ENCODE data around the gene PCID2.
A peak's percentile ranks its signal among the peaks of the same experiment; 100 is the strongest.

The PCID2 gene

GRCh38 chr13:113209759-113210421, 1.4 kb upstream of the PCID2 start:
- peaks cover 24% of the 10 kb centered on the region for H3K4me1 ChIP-seq (ENCODE audit: low read length)
- no peak overlapping the region; the same call in 1 of the 2 replicates for H2AFZ ChIP-seq (ENCODE audit: low read depth, low read length)

DNA sequence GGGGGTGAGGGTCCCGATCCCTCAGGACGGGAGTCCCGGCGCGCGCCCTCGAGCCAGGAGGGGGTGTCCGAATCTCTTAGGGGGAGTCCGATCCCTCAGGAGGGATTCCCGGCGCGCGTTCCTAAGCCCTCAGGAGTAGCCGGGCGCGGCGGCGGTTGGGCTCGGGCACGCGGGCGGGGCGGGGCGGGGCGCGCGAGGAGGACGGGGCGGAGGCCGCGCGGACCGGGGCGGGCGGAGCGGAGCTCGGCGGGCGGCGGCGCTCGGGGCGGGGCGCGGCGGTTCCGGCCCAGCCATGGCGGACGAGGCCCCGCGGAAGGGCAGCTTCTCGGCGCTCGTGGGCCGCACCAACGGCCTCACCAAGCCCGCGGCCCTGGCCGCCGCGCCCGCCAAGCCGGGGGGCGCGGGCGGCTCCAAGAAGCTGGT, 878 bp upstream of the PCID2 start, which contains the start of gene CUL4A:
Gene CUL4A, plus strand, starts transcription at position 278 of the 423 bp plus-strand sequence. Its CDS starts 15 bp downstream, at position 293.
- TF ChIP-seq, protein P1, sequence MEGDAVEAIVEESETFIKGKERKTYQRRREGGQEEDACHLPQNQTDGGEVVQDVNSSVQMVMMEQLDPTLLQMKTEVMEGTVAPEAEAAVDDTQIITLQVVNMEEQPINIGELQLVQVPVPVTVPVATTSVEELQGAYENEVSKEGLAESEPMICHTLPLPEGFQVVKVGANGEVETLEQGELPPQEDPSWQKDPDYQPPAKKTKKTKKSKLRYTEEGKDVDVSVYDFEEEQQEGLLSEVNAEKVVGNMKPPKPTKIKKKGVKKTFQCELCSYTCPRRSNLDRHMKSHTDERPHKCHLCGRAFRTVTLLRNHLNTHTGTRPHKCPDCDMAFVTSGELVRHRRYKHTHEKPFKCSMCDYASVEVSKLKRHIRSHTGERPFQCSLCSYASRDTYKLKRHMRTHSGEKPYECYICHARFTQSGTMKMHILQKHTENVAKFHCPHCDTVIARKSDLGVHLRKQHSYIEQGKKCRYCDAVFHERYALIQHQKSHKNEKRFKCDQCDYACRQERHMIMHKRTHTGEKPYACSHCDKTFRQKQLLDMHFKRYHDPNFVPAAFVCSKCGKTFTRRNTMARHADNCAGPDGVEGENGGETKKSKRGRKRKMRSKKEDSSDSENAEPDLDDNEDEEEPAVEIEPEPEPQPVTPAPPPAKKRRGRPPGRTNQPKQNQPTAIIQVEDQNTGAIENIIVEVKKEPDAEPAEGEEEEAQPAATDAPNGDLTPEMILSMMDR (IDR thresholded peaks at IDR 0.05; ENCODE audit: low read depth, low read length), result no peak
- TF ChIP-seq EZH2phosphoT487 (IDR thresholded peaks at IDR 0.05; ENCODE audit: low read depth), result no peak
- Histone ChIP-seq H3K4me1 (ENCODE audit: low read length) (peaks cover 24% of the 10 kb centered on the region), H3K9me3 (ENCODE audit: insufficient read depth, low read length) (no peaks in the 10 kb centered on the region), H3K4me3 (ENCODE audit: low read length) (peak within 1 kb of the TSS; percentile 84), H3K4me2 (ENCODE audit: low read length) (peak within 1 kb of the TSS; percentile 95), H3K27ac (ENCODE audit: low read length) (peak within 1 kb of the TSS; percentile 90), H3K27me3 (ENCODE audit: low read depth, low read length) (no peaks in the 10 kb centered on the region), H3K9ac (ENCODE audit: low read length) (peak within 1 kb of the TSS; percentile 96), H3K79me2 (ENCODE audit: low read length) (peaks cover 91% of the 10 kb centered on the region), H4K20me1 (ENCODE audit: insufficient read depth, low read length) (peaks cover 61% of the 10 kb centered on the region), H3K36me3 (replicated peaks; ENCODE audit: low read depth, low read length) (peaks cover 34% of the 10 kb centered on the region), H2AFZ (ENCODE audit: low read depth, low read length) (peak within 1 kb of the TSS; percentile 61; the same call in 1 of the 2 replicates)

More at GRCh38 chr13:113209759-113210421, 1.4 kb upstream of the PCID2 start:
- no peak for TF ChIP-seq EZH2phosphoT487 (IDR thresholded peaks at IDR 0.05; ENCODE audit: low read depth)
- TF ChIP-seq, protein P1 (IDR thresholded peaks at IDR 0.05; ENCODE audit: low read depth, low read length), result no peak
- Histone ChIP-seq H4K20me1 (ENCODE audit: insufficient read depth, low read length) (peaks cover 63% of the 10 kb centered on the region), H3K9ac (ENCODE audit: low read length) (peak overlapping the region; percentile 80), H3K4me3 (ENCODE audit: low read length) (peak overlapping the region; percentile 84), H3K79me2 (ENCODE audit: low read length) (peaks cover 91% of the 10 kb centered on the region), H3K36me3 (replicated peaks; ENCODE audit: low read depth, low read length) (peaks cover 32% of the 10 kb centered on the region), H3K4me2 (ENCODE audit: low read length) (peak overlapping the region; percentile 70), H3K27me3 (ENCODE audit: low read depth, low read length) (no peaks in the 10 kb centered on the region), H3K27ac (ENCODE audit: low read length) (peak overlapping the region; percentile 61), H3K9me3 (ENCODE audit: insufficient read depth, low read length) (no peaks in the 10 kb centered on the region)

DNA sequence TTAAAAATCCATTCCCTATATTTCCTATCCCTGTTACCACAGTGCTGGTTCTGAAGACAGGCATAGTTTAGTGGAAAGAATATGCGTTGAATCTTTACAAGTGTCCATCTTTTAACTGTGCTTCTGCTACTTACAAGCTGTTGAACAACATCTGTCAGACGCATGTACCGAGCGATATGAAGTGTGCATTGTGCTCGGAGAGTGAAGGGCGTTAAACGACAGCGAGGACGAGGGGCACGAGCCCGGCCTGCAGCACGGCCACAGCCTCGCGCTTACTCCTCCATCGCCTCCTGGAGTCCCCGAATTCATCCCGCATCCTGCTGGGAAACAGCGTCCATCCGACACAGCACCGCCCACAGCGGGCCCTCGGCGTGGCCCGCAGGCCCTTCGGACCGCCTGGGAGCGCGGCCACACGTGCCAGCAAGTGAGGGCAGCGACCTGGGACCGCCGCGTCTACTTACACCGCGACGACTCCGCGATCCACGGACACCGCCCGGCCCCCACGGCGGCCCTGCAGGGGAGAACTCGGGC, 514 bp downstream of the PCID2 start:
- TF ChIP-seq, protein P1 (IDR thresholded peaks at IDR 0.05; ENCODE audit: low read depth, low read length), result no peak
- TF ChIP-seq EZH2phosphoT487 (IDR thresholded peaks at IDR 0.05; ENCODE audit: low read depth), result no peak
- Histone ChIP-seq H2AFZ (ENCODE audit: low read depth, low read length) (no peak overlapping the region), H3K27me3 (ENCODE audit: low read depth, low read length) (no peaks in the 10 kb centered on the region)

GRCh38 chr13:113207460-113207859, 1.0 kb downstream of the PCID2 start:
- peaks cover 91% of the 10 kb centered on the region for H3K79me2 ChIP-seq (ENCODE audit: low read length)
- H4K20me1 ChIP-seq (ENCODE audit: insufficient read depth, low read length), result peaks cover 62% of the 10 kb centered on the region
- H2AFZ ChIP-seq (ENCODE audit: low read depth, low read length), result no peak overlapping the region
- H3K9me3 ChIP-seq (ENCODE audit: insufficient read depth, low read length), result no peaks in the 10 kb centered on the region
- H3K4me3 ChIP-seq (ENCODE audit: low read length), result peak overlapping the region; percentile 83
- no peak for TF ChIP-seq EZH2phosphoT487 (IDR thresholded peaks at IDR 0.05; ENCODE audit: low read depth)
- TF ChIP-seq, protein P1 (IDR thresholded peaks at IDR 0.05; ENCODE audit: low read depth, low read length), result no peak
- H3K27ac ChIP-seq (ENCODE audit: low read length), result no peak overlapping the region
- peak overlapping the region; percentile 95 for H3K4me2 ChIP-seq (ENCODE audit: low read length)
- no peaks in the 10 kb centered on the region for H3K27me3 ChIP-seq (ENCODE audit: low read depth, low read length)
- H3K4me1 ChIP-seq (ENCODE audit: low read length), result peaks cover 24% of the 10 kb centered on the region
- H3K9ac ChIP-seq (ENCODE audit: low read length), result peak overlapping the region; percentile 96
- peaks cover 41% of the 10 kb centered on the region for H3K36me3 ChIP-seq (replicated peaks; ENCODE audit: low read depth, low read length)

More for the DNA sequence above, 514 bp downstream of the PCID2 start:
- peak overlapping the region; percentile 95 for H3K4me2 ChIP-seq (ENCODE audit: low read length)
- peaks cover 24% of the 10 kb centered on the region for H3K4me1 ChIP-seq (ENCODE audit: low read length)
- peaks cover 41% of the 10 kb centered on the region for H3K36me3 ChIP-seq (replicated peaks; ENCODE audit: low read depth, low read length)
- peak overlapping the region; percentile 96 for H3K9ac ChIP-seq (ENCODE audit: low read length)
- H3K9me3 ChIP-seq (ENCODE audit: insufficient read depth, low read length), result no peaks in the 10 kb centered on the region
- peaks cover 61% of the 10 kb centered on the region for H4K20me1 ChIP-seq (ENCODE audit: insufficient read depth, low read length)
- peak overlapping the region; percentile 83 for H3K4me3 ChIP-seq (ENCODE audit: low read length)
- peaks cover 91% of the 10 kb centered on the region for H3K79me2 ChIP-seq (ENCODE audit: low read length)
- H3K27ac ChIP-seq (ENCODE audit: low read length), result peak overlapping the region; percentile 90
